Neural crest cell (in vitro differentiated cells): ENCODE measurements around the gene PCGF3. TPM values are rescaled to one million over a fixed set of nuclear protein-coding genes. Genes with fewer than 3 reads are reported as not detected.
"Not testable (repeated sequence)": the region's sequence is repeated elsewhere in the genome, so short reads cannot be mapped to it uniquely, and the experiment has no call there.

Experiments
- DNase-seq: peaks from one replicate; pipeline ENCODE4 v3.0.0; 2021; ENCODE audit warnings: low read depth, mixed read lengths, low spot score
- H3K27ac Mint-ChIP-seq: one replicate; pipeline ENCODE4 v1.8.0; 2021; ENCODE audit warnings: mild to moderate bottlenecking, mixed read lengths; ENCODE audit not compliant: unreplicated experiment
- H3K27me3 Mint-ChIP-seq: 2 replicates; pipeline ENCODE4 v1.8.0; 2021; ENCODE audit warnings: low read depth, mild to moderate bottlenecking, mixed read lengths
- H3K36me3 Mint-ChIP-seq: 2 replicates; pipeline ENCODE4 v1.8.0; 2021; ENCODE audit warnings: low read depth, mild to moderate bottlenecking, mixed read lengths
- H3K4me1 Mint-ChIP-seq: 2 replicates; pipeline ENCODE4 v1.8.0; 2021; ENCODE audit warnings: mixed read lengths
- H3K4me3 Mint-ChIP-seq: one replicate; pipeline ENCODE4 v1.8.0; 2021; ENCODE audit warnings: mild to moderate bottlenecking, mixed read lengths
- H3K9me3 Mint-ChIP-seq: 2 replicates; pipeline ENCODE4 v1.8.0; 2021; ENCODE audit warnings: mixed read lengths
- total RNA-seq: library from RNA; stranded (reverse); gene quantifications from 2 replicates; pipeline ENCODE4 v1.2.1, GENCODE V29; 2021
- TF ChIP-seq, protein P1 (sequence below): fragments of 200-600 bp; sonication (generic); conservative IDR thresholded peaks from 2 replicates; pipeline ENCODE4 v1.5.0; 2021; ENCODE audit warnings: antibody characterized with exemption, mild to moderate bottlenecking

PCGF3 gene
- total RNA-seq, 1 donor from 2014 or later = 58.5 TPM

DNA sequence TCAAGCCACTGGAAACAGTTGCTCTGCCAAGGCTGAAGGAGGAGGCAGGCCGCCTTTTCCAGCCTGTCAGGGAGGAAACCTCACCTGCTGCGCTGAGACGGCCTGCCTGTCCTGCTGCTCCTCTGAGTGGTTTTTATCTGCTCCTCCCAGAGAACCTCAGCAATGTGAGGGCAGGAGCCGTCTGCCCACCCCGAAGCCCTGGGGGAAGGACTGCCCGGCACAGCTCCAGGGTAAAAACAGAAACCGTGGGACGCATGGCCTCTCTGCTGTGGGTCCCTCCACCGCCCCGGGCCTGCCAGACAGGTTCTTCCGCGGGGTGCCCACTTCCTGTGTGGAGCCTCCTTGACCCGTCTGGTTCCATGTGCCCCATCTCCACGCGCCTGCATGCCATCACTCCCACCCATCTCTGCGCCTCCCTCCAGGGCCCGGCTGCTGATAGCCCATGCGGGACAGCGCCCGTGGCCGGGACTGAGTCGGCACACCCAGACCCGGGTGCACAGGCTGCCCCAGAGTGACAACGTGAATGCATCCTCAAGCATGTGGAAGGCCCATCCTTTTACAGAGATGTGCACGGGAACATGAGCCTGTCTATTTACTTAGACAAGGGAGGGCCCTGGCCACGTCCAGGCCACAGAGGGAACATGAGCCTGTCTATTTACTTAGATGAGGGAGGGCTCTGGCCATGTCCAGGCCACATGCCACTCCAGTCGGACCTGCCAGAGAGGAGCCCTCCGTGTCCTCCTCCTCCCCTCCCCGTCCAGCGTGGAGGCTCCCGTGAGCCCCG lies 12.7 kb upstream of the PCGF3 start:
- no peaks in the 10 kb centered on the region for H3K9me3 Mint-ChIP-seq
- H3K27ac Mint-ChIP-seq = no peak overlapping the region
- no peak overlapping the region for H3K4me3 Mint-ChIP-seq
- H3K27me3 Mint-ChIP-seq = peaks cover 3% of the 10 kb centered on the region
- no peaks in the 10 kb centered on the region for H3K36me3 Mint-ChIP-seq
- no peaks in the 10 kb centered on the region for H3K4me1 Mint-ChIP-seq
- TF ChIP-seq, protein P1, sequence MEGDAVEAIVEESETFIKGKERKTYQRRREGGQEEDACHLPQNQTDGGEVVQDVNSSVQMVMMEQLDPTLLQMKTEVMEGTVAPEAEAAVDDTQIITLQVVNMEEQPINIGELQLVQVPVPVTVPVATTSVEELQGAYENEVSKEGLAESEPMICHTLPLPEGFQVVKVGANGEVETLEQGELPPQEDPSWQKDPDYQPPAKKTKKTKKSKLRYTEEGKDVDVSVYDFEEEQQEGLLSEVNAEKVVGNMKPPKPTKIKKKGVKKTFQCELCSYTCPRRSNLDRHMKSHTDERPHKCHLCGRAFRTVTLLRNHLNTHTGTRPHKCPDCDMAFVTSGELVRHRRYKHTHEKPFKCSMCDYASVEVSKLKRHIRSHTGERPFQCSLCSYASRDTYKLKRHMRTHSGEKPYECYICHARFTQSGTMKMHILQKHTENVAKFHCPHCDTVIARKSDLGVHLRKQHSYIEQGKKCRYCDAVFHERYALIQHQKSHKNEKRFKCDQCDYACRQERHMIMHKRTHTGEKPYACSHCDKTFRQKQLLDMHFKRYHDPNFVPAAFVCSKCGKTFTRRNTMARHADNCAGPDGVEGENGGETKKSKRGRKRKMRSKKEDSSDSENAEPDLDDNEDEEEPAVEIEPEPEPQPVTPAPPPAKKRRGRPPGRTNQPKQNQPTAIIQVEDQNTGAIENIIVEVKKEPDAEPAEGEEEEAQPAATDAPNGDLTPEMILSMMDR = no peak
- no peak for DNase-seq

DNA sequence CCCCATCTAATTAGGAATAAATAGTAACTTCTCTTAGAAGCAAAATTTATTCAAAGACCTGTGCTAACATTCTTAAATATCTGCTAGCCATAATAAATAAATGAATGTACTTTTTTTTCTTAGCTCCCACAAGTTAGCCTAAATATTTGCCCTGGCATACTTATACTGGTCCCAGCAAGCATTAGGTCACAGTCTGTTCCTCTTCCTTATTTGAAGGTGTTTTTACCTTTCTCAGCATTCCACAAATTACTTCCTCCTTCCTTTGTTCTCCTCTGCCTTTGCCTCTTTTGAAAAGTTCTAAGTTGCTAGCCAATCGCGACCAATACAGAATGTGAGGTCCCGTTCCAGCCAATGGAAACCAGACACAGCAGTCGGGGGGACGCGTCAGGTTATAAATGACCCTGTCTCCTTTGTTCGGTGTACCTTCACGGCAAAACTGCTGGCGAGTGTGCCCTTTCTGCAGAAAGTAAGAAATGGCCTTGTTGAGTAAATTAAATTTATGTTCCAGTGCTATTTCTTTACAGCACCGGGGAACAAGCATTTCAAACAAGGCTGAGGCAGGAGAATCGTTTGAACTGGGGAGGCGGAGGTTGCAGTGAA lies 11.2 kb upstream of the PCGF3 start:
- H3K27me3 Mint-ChIP-seq, DNase-seq, H3K4me3 Mint-ChIP-seq, H3K9me3 Mint-ChIP-seq, H3K4me1 Mint-ChIP-seq, H3K27ac Mint-ChIP-seq, H3K36me3 Mint-ChIP-seq: not testable (repeated sequence)

DNA sequence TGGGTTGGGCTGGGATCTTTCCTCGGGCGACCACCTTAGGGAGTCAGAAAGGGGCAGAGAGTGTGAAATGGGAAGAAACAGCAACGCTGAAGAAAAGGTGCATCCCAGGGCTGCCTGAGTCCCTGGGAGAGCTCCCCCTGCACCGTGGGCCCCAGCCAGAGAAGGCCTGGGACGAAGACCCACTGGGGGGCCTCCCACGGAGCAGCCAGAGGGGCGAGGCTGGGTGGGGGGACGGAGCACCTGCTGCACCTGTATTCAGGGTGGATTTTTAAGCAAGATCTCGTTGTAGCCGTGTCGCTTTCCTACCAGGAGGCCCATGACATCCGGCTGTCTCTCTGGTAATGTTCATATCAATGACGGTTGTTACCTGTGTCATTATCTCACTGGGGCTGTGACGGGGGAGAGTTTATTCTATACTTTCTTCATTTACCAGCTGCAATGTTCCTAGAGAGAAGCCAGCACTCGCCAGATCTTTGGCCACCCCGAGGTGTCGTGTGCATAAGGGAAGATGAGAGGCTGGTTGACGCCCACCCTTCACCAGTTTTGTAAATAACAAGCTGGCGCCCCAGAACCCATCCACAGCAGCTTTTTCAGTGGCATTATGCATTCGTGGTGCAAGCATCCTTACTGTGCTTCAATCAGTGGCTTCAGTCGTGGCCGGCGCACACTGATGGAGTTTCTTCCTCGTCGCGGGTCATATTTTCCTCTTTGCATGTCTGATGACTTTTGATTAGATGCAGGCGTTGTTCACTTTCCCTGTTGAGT lies 5.6 kb upstream of the PCGF3 start:
- H3K4me1 Mint-ChIP-seq = no peaks in the 10 kb centered on the region
- no peak overlapping the region for H3K4me3 Mint-ChIP-seq
- H3K9me3 Mint-ChIP-seq = no peaks in the 10 kb centered on the region
- H3K36me3 Mint-ChIP-seq = no peaks in the 10 kb centered on the region
- H3K27me3 Mint-ChIP-seq = no peaks in the 10 kb centered on the region
- TF ChIP-seq, protein P1 = no peak
- DNase-seq = no peak
- no peak overlapping the region for H3K27ac Mint-ChIP-seq

DNA sequence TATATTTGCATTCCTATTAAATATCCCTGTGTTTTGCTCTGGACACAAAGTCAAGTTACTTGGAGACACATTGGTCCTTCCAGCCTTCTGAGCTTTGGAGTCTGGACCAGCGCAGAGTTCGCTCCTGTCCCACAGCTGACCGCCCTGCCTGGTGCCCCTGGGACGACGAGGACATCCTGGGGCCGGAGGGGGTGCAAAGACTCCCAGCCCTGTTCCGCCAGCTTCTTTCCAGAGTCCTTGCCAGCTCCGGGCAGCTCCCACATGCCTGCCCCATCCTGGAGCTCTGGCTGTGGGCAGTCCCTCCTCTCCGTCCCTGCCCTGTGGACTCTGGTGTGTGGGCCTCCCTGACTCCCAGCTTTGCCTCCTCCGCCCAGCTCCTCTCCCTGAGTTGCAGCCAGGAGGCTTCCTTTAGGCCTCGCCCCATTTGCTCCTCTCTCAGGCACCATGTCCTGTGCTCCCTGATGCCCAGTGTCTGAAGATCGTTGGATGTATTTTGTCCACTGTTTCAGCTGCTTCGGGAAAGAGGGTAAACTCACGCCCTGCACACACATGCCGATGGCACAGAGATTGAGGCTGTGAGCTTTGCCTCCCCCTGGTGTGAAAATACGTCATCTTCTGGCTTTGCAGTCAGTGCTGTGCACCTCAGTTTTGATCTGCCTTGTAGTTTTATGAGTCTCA lies 4.9 kb upstream of the PCGF3 start:
- Mint-ChIP-seq H3K27me3 (no peaks in the 10 kb centered on the region), H3K27ac (peak overlapping the region; percentile 48), H3K4me3 (no peak overlapping the region), H3K4me1 (no peaks in the 10 kb centered on the region), H3K36me3 (no peaks in the 10 kb centered on the region), H3K9me3 (no peaks in the 10 kb centered on the region)
- DNase-seq = no peak
- TF ChIP-seq, protein P1 = no peak

DNA sequence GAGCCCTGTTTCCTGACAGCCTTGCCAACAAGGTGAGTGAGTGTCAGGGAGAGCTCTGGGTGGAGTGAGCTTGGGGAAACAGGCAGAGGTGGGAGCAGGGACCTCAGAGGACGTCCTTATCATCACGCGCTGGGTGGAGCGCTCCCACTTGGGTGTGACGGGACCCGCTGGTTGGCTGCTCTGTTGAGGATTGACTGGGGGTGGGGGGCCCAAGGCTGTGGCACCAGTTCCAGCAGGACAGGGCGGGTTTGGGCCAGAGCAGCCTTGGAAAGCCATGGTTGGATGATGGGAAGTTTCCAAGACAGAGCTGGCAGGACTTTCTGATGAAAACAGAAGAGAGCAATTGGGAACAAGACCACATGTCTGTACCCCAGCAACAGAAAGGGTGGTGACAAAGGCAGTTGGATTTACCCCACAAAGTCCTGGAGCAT lies 3.0 kb upstream of the PCGF3 start:
- H3K9me3 Mint-ChIP-seq = no peaks in the 10 kb centered on the region
- H3K4me3 Mint-ChIP-seq = peak overlapping the region; percentile 47
- H3K4me1 Mint-ChIP-seq = no peaks in the 10 kb centered on the region

More for the DNA sequence above, 3.0 kb upstream of the PCGF3 start:
- H3K36me3 Mint-ChIP-seq = no peaks in the 10 kb centered on the region
- TF ChIP-seq, protein P1 = no peak
- no peak overlapping the region for H3K27ac Mint-ChIP-seq
- H3K27me3 Mint-ChIP-seq = no peaks in the 10 kb centered on the region
- no peak for DNase-seq
